GM19467 (cell line): ENCODE results near the gene NPTN.
"Not testable (repeated sequence)": the region's sequence is repeated elsewhere in the genome, so short reads cannot be mapped to it uniquely, and the experiment has no call there.

Experiments
- ATAC-seq: cut with Tn5 transposase; IDR thresholded peaks from one replicate; pipeline ENCODE4 v1.9.1; 2021; ENCODE audit warnings: mild to moderate bottlenecking, moderate library complexity; ENCODE audit not compliant: unreplicated experiment

The NPTN gene

GRCh38 chr15:73633111-73633990 is at the start of gene NPTN:
Gene NPTN (minus strand): TSS chr15:73633389. CDS start chr15:73633215, 174 bp downstream.
- ATAC-seq: peak; percentile 81

- ATAC-seq: no peak
Measured at GRCh38 chr15:73682600-73683090, 49.5 kb upstream of the NPTN start.

GRCh38 chr15:73681856-73682599 is 48.8 kb upstream of the NPTN start:
- no peak for ATAC-seq

GRCh38 chr15:73681063-73681462 is 47.9 kb upstream of the NPTN start:
- no peak for ATAC-seq

- ATAC-seq: no peak
Measured at GRCh38 chr15:73680549-73680948, 47.4 kb upstream of the NPTN start.

GRCh38 chr15:73679964-73680363 is 46.8 kb upstream of the NPTN start:
- ATAC-seq: no peak

- no peak for ATAC-seq
Measured at GRCh38 chr15:73679180-73679579, 46.0 kb upstream of the NPTN start.

GRCh38 chr15:73678498-73678897 is 45.3 kb upstream of the NPTN start:
- ATAC-seq: no peak

- no peak for ATAC-seq
Measured at GRCh38 chr15:73677733-73678132, 44.5 kb upstream of the NPTN start.

- ATAC-seq: no peak
Measured at GRCh38 chr15:73677146-73677607, 44.0 kb upstream of the NPTN start.

- ATAC-seq: no peak
Measured at GRCh38 chr15:73674587-73674986, 41.4 kb upstream of the NPTN start.

GRCh38 chr15:73660455-73660854 is 27.3 kb upstream of the NPTN start:
- no peak for ATAC-seq

- no peak for ATAC-seq
Measured at GRCh38 chr15:73658645-73659044, 25.5 kb upstream of the NPTN start.

- ATAC-seq: no peak
Measured at GRCh38 chr15:73655724-73656123, 22.5 kb upstream of the NPTN start.

- no peak for ATAC-seq
Measured at GRCh38 chr15:73654659-73655058, 21.5 kb upstream of the NPTN start.

- no peak for ATAC-seq
Measured at GRCh38 chr15:73650416-73651126, 17.4 kb upstream of the NPTN start.

- no peak for ATAC-seq
Measured at GRCh38 chr15:73648014-73648295, 14.8 kb upstream of the NPTN start.

GRCh38 chr15:73647259-73648013 is 14.2 kb upstream of the NPTN start:
- no peak for ATAC-seq

- not testable (repeated sequence) for ATAC-seq
Measured at GRCh38 chr15:73639464-73639863, 6.3 kb upstream of the NPTN start.

- ATAC-seq: no peak
Measured at GRCh38 chr15:73637527-73637926, 4.3 kb upstream of the NPTN start.
